HEK293 (cell line): Measurements from ENCODE around the gene LRP1B.

Source experiments
- TF ChIP-seq, protein P1 (sequence below): fragments of 450-650 bp; formaldehyde crosslinking; IDR thresholded peaks from 2 replicates; pipeline ENCODE4 v1.5.1; 2016; ENCODE audit warnings: missing biosample characterization, missing genetic modification characterization
- TF ChIP-seq, protein P2 (sequence below): fragments of 450-650 bp; formaldehyde crosslinking; IDR thresholded peaks from 2 replicates; pipeline ENCODE4 v1.5.1; 2017; ENCODE audit warnings: missing biosample characterization, missing genetic modification characterization

DNA sequence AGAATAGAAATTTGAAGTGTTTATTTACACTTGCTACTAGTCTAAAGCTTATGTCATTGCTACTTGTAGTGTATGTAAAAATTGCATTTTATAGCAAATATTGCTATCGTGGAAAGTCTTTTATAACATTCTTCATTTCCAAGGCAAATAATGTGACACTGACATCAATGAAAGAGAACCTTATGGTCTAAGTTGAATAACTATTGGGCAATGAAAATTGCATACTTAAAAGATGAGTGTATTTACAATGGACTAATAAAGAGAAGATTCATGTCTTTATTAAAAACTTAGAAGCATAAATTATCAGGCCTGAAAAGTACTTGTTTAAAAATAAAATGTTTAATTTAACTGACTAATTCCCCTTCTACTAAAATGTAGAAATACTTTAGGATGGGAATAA is 82.2 kb downstream of the LRP1B start:
- TF ChIP-seq, protein P1, sequence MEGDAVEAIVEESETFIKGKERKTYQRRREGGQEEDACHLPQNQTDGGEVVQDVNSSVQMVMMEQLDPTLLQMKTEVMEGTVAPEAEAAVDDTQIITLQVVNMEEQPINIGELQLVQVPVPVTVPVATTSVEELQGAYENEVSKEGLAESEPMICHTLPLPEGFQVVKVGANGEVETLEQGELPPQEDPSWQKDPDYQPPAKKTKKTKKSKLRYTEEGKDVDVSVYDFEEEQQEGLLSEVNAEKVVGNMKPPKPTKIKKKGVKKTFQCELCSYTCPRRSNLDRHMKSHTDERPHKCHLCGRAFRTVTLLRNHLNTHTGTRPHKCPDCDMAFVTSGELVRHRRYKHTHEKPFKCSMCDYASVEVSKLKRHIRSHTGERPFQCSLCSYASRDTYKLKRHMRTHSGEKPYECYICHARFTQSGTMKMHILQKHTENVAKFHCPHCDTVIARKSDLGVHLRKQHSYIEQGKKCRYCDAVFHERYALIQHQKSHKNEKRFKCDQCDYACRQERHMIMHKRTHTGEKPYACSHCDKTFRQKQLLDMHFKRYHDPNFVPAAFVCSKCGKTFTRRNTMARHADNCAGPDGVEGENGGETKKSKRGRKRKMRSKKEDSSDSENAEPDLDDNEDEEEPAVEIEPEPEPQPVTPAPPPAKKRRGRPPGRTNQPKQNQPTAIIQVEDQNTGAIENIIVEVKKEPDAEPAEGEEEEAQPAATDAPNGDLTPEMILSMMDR = no peak
- TF ChIP-seq, protein P2, sequence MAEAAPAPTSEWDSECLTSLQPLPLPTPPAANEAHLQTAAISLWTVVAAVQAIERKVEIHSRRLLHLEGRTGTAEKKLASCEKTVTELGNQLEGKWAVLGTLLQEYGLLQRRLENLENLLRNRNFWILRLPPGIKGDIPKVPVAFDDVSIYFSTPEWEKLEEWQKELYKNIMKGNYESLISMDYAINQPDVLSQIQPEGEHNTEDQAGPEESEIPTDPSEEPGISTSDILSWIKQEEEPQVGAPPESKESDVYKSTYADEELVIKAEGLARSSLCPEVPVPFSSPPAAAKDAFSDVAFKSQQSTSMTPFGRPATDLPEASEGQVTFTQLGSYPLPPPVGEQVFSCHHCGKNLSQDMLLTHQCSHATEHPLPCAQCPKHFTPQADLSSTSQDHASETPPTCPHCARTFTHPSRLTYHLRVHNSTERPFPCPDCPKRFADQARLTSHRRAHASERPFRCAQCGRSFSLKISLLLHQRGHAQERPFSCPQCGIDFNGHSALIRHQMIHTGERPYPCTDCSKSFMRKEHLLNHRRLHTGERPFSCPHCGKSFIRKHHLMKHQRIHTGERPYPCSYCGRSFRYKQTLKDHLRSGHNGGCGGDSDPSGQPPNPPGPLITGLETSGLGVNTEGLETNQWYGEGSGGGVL (tag by site-specific recombination) = no peak
